ENCODE measurements around the gene SMAD3. TPM values are rescaled to one million over a fixed set of nuclear protein-coding genes. Genes with fewer than 3 reads are reported as not detected.
A peak's percentile ranks its signal among the peaks of the same experiment; 100 is the strongest.
"Not testable (repeated sequence)": the region's sequence is repeated elsewhere in the genome, so short reads cannot be mapped to it uniquely, and the experiment has no call there.

SMAD3 gene
- total RNA-seq = 10 to 100 TPM; 35.1 to 39.2 TPM

GRCh38 chr15:67065531-67066005 is at the start of gene SMAD3:
Gene SMAD3, plus strand, starts transcription at chr15:67065602. Its CDS starts 553 bp downstream, at chr15:67066155.
- peaks cover 17% of the 10 kb centered on the region for H3K27me3 Mint-ChIP-seq (ENCODE audit: low read depth)
- H3K27ac Mint-ChIP-seq = peak within 1 kb of the TSS; percentile 89
- peak; percentile 80 for DNase-seq
- intact Hi-C loops (cut with micrococcal nuclease) = loop anchor here (5.0 kb wide), 2 partner anchors 237 to 772 kb away; no protein-coding TSS in a partner anchor
- H3K36me3 Mint-ChIP-seq (ENCODE audit: low read depth) = peaks cover 12% of the 10 kb centered on the region
- CTCF ChIA-PET = interaction anchor here (0.9 to 1.6 kb wide), 5 partner anchors 10 to 116 kb away, joined by 3 to 6 read pairs (median 3); no protein-coding TSS in a partner anchor
- peak within 1 kb of the TSS; percentile 95 for H3K4me3 Mint-ChIP-seq
- H3K4me1 Mint-ChIP-seq (ENCODE audit: low read depth) = peaks cover 50% of the 10 kb centered on the region
- no peaks in the 10 kb centered on the region for H3K9me3 Mint-ChIP-seq

- DNase-seq = no peak
- CTCF ChIA-PET = interaction anchor here (0.6 kb wide), 1 partner anchor 41 kb away, joined by 4 read pairs; no protein-coding TSS in a partner anchor
- no peaks in the 10 kb centered on the region for H3K36me3 Mint-ChIP-seq (ENCODE audit: low read depth)
- no peaks in the 10 kb centered on the region for H3K4me1 Mint-ChIP-seq (ENCODE audit: low read depth)
- intact Hi-C loops (cut with micrococcal nuclease) = no loop called here
- H3K9me3 Mint-ChIP-seq = no peaks in the 10 kb centered on the region
- H3K27me3 Mint-ChIP-seq (ENCODE audit: low read depth) = no peaks in the 10 kb centered on the region
- H3K4me3 Mint-ChIP-seq = no peak overlapping the region
- no peak overlapping the region for H3K27ac Mint-ChIP-seq
These were observed 48.1 kb upstream of the SMAD3 start for GRCh38 chr15:67017311-67017710.

- intact Hi-C loops (cut with micrococcal nuclease) = no loop called here
- H3K4me1 Mint-ChIP-seq (ENCODE audit: low read depth) = peaks cover 4% of the 10 kb centered on the region
- H3K4me3 Mint-ChIP-seq = no peak overlapping the region
- no peaks in the 10 kb centered on the region for H3K27me3 Mint-ChIP-seq (ENCODE audit: low read depth)
- no peak overlapping the region for H3K27ac Mint-ChIP-seq
- no peaks in the 10 kb centered on the region for H3K36me3 Mint-ChIP-seq (ENCODE audit: low read depth)
- CTCF ChIA-PET = interaction anchor here (0.6 kb wide), 1 partner anchor 42 kb away, joined by 4 read pairs; no protein-coding TSS in a partner anchor
- no peaks in the 10 kb centered on the region for H3K9me3 Mint-ChIP-seq
- no peak for DNase-seq
These were observed 47.4 kb upstream of the SMAD3 start for GRCh38 chr15:67018026-67018425.

GRCh38 chr15:67018441-67018840 is 47.0 kb upstream of the SMAD3 start:
- Mint-ChIP-seq H3K27ac (no peak overlapping the region), H3K9me3 (no peaks in the 10 kb centered on the region), H3K4me1 (ENCODE audit: low read depth) (peaks cover 5% of the 10 kb centered on the region), H3K36me3 (ENCODE audit: low read depth) (no peaks in the 10 kb centered on the region), H3K27me3 (ENCODE audit: low read depth) (no peaks in the 10 kb centered on the region), H3K4me3 (no peak overlapping the region)
- CTCF ChIA-PET = no interaction called here
- intact Hi-C loops (cut with micrococcal nuclease) = no loop called here
- DNase-seq = no peak

GRCh38 chr15:67019069-67019468 is 46.3 kb upstream of the SMAD3 start:
- H3K9me3 Mint-ChIP-seq = no peaks in the 10 kb centered on the region
- CTCF ChIA-PET = no interaction called here
- H3K27ac Mint-ChIP-seq = no peak overlapping the region
- no peak overlapping the region for H3K4me3 Mint-ChIP-seq
- H3K27me3 Mint-ChIP-seq (ENCODE audit: low read depth) = no peaks in the 10 kb centered on the region
- DNase-seq = no peak
- peaks cover 9% of the 10 kb centered on the region for H3K4me1 Mint-ChIP-seq (ENCODE audit: low read depth)
- intact Hi-C loops (cut with micrococcal nuclease) = no loop called here
- H3K36me3 Mint-ChIP-seq (ENCODE audit: low read depth) = no peaks in the 10 kb centered on the region

GRCh38 chr15:67019884-67020520 is 45.4 kb upstream of the SMAD3 start:
- no peaks in the 10 kb centered on the region for H3K36me3 Mint-ChIP-seq (ENCODE audit: low read depth)
- H3K9me3 Mint-ChIP-seq = no peaks in the 10 kb centered on the region
- H3K4me1 Mint-ChIP-seq (ENCODE audit: low read depth) = peaks cover 18% of the 10 kb centered on the region
- CTCF ChIA-PET = no interaction called here
- no peak overlapping the region for H3K4me3 Mint-ChIP-seq
- intact Hi-C loops (cut with micrococcal nuclease) = no loop called here
- no peaks in the 10 kb centered on the region for H3K27me3 Mint-ChIP-seq (ENCODE audit: low read depth)
- DNase-seq = no peak
- no peak overlapping the region for H3K27ac Mint-ChIP-seq

GRCh38 chr15:67020668-67021067 is 44.7 kb upstream of the SMAD3 start:
- H3K27me3 Mint-ChIP-seq (ENCODE audit: low read depth); H3K27ac Mint-ChIP-seq; CTCF ChIA-PET; DNase-seq; H3K36me3 Mint-ChIP-seq (ENCODE audit: low read depth); H3K9me3 Mint-ChIP-seq; H3K4me3 Mint-ChIP-seq; intact Hi-C loops (cut with micrococcal nuclease): not testable (repeated sequence)
- peaks cover 19% of the 10 kb centered on the region for H3K4me1 Mint-ChIP-seq (ENCODE audit: low read depth)

GRCh38 chr15:67021455-67021854 is 43.9 kb upstream of the SMAD3 start:
- Mint-ChIP-seq H3K27me3 (ENCODE audit: low read depth) (no peaks in the 10 kb centered on the region), H3K4me1 (ENCODE audit: low read depth) (peaks cover 19% of the 10 kb centered on the region), H3K4me3 (no peak overlapping the region), H3K27ac (no peak overlapping the region), H3K9me3 (no peaks in the 10 kb centered on the region), H3K36me3 (ENCODE audit: low read depth) (no peaks in the 10 kb centered on the region)
- intact Hi-C loops (cut with micrococcal nuclease) = no loop called here
- CTCF ChIA-PET = no interaction called here
- no peak for DNase-seq

- no peaks in the 10 kb centered on the region for H3K27me3 Mint-ChIP-seq (ENCODE audit: low read depth)
- no peak for DNase-seq
- H3K36me3 Mint-ChIP-seq (ENCODE audit: low read depth) = no peaks in the 10 kb centered on the region
- CTCF ChIA-PET = interaction anchor here (0.6 kb wide), 1 partner anchor 1505 kb away, joined by 3 read pairs; no protein-coding TSS in a partner anchor
- H3K27ac Mint-ChIP-seq = no peak overlapping the region
- peaks cover 21% of the 10 kb centered on the region for H3K4me1 Mint-ChIP-seq (ENCODE audit: low read depth)
- intact Hi-C loops (cut with micrococcal nuclease) = no loop called here
- H3K9me3 Mint-ChIP-seq = no peaks in the 10 kb centered on the region
- H3K4me3 Mint-ChIP-seq = no peak overlapping the region
These were observed 42.8 kb upstream of the SMAD3 start for GRCh38 chr15:67022587-67023105.

GRCh38 chr15:67023517-67024313 is 41.7 kb upstream of the SMAD3 start:
- no peak overlapping the region for H3K27ac Mint-ChIP-seq
- H3K4me3 Mint-ChIP-seq = no peak overlapping the region
- no peaks in the 10 kb centered on the region for H3K27me3 Mint-ChIP-seq (ENCODE audit: low read depth)
- CTCF ChIA-PET = no interaction called here
- intact Hi-C loops (cut with micrococcal nuclease) = loop anchor here (1.0 kb wide), 1 partner anchor 10 kb away; no protein-coding TSS in a partner anchor
- DNase-seq = no peak
- H3K4me1 Mint-ChIP-seq (ENCODE audit: low read depth) = peaks cover 25% of the 10 kb centered on the region
- no peaks in the 10 kb centered on the region for H3K9me3 Mint-ChIP-seq
- no peaks in the 10 kb centered on the region for H3K36me3 Mint-ChIP-seq (ENCODE audit: low read depth)

GRCh38 chr15:67024314-67024997 is 40.9 kb upstream of the SMAD3 start:
- H3K36me3 Mint-ChIP-seq (ENCODE audit: low read depth) = no peaks in the 10 kb centered on the region
- CTCF ChIA-PET = interaction anchor here (0.6 kb wide), 1 partner anchor 170 kb away, joined by 3 read pairs; no protein-coding TSS in a partner anchor
- peaks cover 25% of the 10 kb centered on the region for H3K4me1 Mint-ChIP-seq (ENCODE audit: low read depth)
- no peaks in the 10 kb centered on the region for H3K27me3 Mint-ChIP-seq (ENCODE audit: low read depth)
- intact Hi-C loops (cut with micrococcal nuclease) = loop anchor here (1.0 kb wide), 1 partner anchor 9 kb away; no protein-coding TSS in a partner anchor
- no peak overlapping the region for H3K4me3 Mint-ChIP-seq
- no peaks in the 10 kb centered on the region for H3K9me3 Mint-ChIP-seq
- no peak overlapping the region for H3K27ac Mint-ChIP-seq
- DNase-seq = peak; percentile 64

- CTCF ChIA-PET = interaction anchor here (0.6 kb wide), 1 partner anchor 171 kb away, joined by 3 read pairs; no protein-coding TSS in a partner anchor
- Mint-ChIP-seq H3K27ac (no peak overlapping the region), H3K9me3 (no peaks in the 10 kb centered on the region), H3K4me3 (no peak overlapping the region), H3K4me1 (ENCODE audit: low read depth) (peaks cover 25% of the 10 kb centered on the region), H3K36me3 (ENCODE audit: low read depth) (no peaks in the 10 kb centered on the region), H3K27me3 (ENCODE audit: low read depth) (no peaks in the 10 kb centered on the region)
- no peak for DNase-seq
- intact Hi-C loops (cut with micrococcal nuclease) = loop anchor here (1.0 kb wide), 1 partner anchor 8 kb away; no protein-coding TSS in a partner anchor
These were observed 40.4 kb upstream of the SMAD3 start for GRCh38 chr15:67024998-67025368.
